GM12873 (cell line): ENCODE data around the gene GOLGA6L6.
"Not testable (repeated sequence)": the region's sequence is repeated elsewhere in the genome, so short reads cannot be mapped to it uniquely, and the experiment has no call there.

Experiments used
- TF ChIP-seq, protein P1 (sequence below): IDR thresholded peaks from 2 replicates; pipeline ENCODE4 v1.5.1; 2012; ENCODE audit warnings: low read depth, mild to moderate bottlenecking, moderate library complexity, low read length, control low read depth; ENCODE audit not compliant: insufficient read depth; ENCODE audit errors: missing control alignments

The GOLGA6L6 gene, protein sequence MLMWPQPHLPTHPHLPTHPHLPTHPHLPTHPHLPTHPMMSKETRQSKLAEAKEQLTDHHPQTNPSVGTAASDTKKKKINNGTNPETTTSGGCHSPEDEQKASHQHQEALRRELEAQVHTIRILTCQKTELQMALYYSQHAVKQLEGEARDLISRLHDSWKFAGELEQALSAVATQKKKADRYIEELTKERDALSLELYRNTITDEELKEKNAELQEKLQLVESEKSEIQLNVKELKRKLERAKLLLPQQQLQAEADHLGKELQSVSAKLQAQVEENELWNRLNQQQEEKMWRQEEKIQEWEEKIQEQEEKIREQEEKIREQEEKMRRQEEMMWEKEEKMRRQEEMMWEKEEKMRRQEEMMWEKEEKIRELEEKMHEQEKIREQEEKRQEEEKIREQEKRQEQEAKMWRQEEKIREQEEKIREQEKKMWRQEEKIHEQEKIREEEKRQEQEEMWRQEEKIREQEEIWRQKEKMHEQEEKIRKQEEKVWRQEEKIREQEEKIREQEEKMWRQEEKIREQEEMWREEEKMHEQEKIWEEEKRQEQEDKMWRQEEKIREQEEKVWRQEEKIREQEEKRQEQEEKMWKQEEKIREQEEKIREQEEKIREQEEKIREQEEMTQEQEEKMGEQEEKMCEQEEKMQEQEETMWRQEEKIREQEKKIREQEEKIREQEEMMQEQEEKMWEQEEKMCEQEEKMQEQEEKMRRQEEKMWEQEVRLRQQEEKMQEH

DNA sequence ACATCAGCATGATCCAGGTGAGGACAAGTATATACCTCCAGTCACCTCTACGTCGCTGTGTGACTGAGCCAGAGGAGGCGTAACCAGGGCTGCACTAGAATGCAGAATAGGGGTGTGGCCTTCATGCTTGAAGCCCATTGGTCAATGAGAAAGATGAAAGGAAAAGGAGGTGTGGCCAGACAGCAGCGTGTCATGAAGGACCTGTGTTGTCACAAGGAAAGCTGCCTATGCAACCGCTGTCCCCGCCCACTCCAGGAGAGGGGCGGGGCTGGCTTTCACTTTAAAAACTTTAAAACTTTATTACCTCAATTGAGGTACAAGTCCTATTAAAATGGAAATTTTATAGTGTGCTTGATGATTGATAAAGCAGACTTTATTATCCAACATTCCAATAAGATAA lies at the start of gene GOLGA6L6:
Gene GOLGA6L6 (minus strand): TSS at position 101 of the 400 bp plus-strand sequence. CDS start 91 bp downstream, at position 10.
- TF ChIP-seq, protein P1, sequence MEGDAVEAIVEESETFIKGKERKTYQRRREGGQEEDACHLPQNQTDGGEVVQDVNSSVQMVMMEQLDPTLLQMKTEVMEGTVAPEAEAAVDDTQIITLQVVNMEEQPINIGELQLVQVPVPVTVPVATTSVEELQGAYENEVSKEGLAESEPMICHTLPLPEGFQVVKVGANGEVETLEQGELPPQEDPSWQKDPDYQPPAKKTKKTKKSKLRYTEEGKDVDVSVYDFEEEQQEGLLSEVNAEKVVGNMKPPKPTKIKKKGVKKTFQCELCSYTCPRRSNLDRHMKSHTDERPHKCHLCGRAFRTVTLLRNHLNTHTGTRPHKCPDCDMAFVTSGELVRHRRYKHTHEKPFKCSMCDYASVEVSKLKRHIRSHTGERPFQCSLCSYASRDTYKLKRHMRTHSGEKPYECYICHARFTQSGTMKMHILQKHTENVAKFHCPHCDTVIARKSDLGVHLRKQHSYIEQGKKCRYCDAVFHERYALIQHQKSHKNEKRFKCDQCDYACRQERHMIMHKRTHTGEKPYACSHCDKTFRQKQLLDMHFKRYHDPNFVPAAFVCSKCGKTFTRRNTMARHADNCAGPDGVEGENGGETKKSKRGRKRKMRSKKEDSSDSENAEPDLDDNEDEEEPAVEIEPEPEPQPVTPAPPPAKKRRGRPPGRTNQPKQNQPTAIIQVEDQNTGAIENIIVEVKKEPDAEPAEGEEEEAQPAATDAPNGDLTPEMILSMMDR, result not testable (repeated sequence)
